ENCODE data around the gene GINS3.

- no peak for TF ChIP-seq CTCF (IDR thresholded peaks at IDR 0.05; ENCODE audit: borderline replicate concordance, extremely low read depth, low read length, poor library complexity, severe bottlenecking)
- no peak for TF ChIP-seq EZH2 (IDR thresholded peaks at IDR 0.05; ENCODE audit: borderline replicate concordance, low read depth, low read length, severe bottlenecking)
These were observed 22.7 kb downstream of the GINS3 start for GRCh38 chr16:58415003-58415402.
